Fibroblast of mammary gland (primary cell): ENCODE measurements around the gene TMEM132E.
"Not testable (repeated sequence)": the region's sequence is repeated elsewhere in the genome, so short reads cannot be mapped to it uniquely, and the experiment has no call there.

Experiments
- DNase-seq: peaks from one replicate; pipeline ENCODE4 v3.0.0-alpha.2; 2010; ENCODE audit warnings: low read depth
- H3K4me3 ChIP-seq: 2 replicates; pipeline ENCODE4 v1.5.1; 2011; ENCODE audit warnings: low read depth, mild to moderate bottlenecking, low read length, moderate library complexity; ENCODE audit not compliant: control insufficient read depth
- CTCF ChIP-seq: conservative IDR thresholded peaks from 2 replicates; pipeline ENCODE4 v1.5.1; 2011; ENCODE audit warnings: low read depth, low read length, inconsistent platforms; ENCODE audit not compliant: control insufficient read depth, insufficient read depth

TMEM132E gene

DNA sequence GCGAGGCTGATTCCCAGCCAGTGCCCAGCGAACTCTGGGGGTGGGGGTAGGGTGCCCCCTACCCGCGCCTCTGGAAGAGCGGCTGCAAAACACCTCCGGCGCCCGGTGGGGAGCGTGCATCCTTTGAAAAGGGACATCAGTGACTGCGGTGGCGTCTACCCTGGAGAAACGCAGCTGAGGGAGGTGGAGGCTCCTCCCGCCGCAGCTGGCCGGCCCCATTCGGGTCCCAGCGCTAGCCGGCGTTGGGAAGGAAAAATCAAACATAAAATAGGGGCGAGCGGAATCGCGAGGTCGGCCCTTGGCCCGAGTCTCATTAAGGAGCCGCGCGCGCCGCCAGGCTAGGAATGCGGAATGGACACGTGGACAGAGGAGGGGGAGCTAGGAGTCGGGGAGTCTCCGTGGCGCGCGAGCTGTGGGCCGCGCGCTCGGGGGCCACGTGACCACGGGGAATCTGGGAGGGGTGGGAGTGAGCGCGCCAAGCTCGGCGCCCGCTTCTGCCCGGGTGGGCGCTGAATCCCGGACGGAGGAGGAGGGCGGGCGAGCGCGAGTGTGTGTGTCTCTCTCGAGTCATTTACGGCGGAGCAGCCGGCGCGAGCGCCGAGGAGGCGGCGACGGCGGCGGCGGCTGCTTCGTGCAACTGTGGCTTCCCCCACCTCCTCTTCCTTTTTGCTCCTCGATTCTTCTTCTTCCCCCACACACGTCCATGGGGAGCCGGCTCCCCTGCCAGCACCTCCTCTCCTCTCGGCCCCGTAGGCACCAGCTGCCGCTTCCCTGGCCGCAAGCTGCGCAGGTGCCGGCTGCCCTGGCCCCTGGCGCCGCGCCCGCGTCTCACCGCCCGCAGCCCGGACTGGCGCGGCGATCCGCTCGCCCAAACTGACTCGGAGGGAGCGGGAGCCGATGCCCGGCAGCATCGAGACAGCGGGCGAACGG lies at the start of gene TMEM132E:
Gene TMEM132E (plus strand): TSS at position 566 of the 930 bp plus-strand sequence. CDS start 1,495 bp downstream, outside the sequence.
- TF ChIP-seq CTCF, result no peak
- peak within 1 kb of the TSS; percentile 0 for H3K4me3 ChIP-seq
- DNase-seq, result no peak

DNA sequence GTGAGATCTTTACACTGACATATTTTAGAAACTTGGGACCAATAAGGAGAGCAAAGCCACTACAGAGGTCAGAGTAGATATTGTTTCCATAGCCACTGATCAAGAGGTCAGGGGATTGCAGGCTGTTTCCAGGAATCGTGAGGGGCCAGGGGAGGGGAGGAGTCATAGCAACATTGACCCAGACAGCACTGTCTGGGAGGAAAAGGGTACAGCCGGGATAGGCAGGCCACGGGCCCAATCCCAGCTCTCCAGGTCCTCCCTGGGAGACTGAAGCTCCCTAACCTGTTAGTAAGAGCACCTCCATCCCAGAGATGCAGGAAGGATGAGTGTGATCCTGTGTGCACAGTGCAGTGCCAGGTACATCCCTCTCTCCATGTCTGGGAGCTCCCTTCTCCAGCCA lies 48.5 kb upstream of the TMEM132E start:
- no peak overlapping the region for H3K4me3 ChIP-seq
- DNase-seq, result no peak
- no peak for TF ChIP-seq CTCF

DNA sequence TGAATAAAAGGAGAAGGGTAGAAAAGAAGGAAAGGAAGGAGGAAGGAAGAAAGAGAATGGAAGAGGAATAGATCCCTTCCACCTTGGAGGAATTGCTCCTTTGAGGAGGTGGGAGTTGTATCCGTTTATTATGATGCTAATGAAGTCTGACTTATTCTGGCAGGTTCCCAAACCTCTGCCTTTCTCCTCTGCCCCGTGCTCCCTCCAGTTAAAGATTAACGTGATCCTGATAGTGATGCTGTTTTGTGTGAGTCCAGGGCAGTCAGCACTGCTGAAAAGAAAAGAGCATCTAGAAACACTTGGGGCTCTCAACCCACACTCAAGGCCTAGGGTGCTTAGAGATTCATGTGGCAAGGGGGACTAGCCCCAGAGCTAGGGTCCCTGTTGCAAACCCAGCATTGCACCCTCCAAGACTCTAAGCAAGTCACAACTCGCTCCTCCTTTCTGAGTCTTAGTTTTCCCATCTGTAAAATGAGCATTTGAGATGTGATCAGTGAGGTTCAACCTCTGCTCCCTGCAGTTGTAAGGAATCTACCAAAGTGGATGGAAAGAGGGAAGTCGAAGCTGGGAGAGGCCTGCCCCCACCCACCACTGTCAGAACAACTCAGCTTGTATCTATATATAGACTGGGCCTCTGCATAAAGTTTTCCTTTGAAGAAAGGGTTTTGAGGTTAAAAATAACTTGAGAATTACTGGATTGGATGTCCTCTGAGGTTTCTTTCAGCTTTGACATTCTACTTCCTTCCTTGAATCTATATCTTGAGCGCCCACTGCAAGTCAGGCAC lies 46.9 kb upstream of the TMEM132E start:
- DNase-seq, result no peak
- no peak for TF ChIP-seq CTCF
- no peak overlapping the region for H3K4me3 ChIP-seq

DNA sequence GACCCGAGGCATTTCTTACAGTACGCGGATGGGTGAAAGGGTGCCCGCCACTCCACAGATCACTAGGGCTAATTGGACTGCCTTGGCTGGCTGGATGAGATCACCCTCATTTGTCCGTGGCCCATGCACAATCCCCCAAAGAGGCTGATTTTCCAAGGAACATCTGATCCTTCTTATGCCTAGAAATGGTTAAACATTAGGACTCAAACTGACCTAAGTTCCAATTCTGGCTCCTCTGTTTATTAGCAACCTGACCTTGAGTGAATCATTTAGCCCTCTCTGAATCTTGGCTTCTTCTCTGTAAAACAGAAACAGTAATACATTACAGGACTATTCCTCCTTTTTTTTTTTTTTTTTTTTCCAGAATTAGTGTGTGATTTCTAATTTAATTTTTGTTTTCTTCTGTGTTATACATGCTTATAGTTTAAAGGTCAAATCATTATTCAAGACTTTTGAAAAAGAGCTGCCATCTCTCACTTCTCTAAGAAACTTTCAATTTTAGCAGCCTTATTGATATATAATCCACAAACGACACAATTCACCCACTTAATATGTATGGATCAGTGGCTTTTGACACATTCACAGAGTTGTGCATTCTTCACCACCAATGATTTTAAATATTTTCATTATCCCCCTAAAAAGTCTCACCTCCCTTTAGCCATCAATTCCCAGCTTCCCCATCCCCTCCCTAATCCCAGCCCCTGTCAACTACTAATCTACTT lies 45.4 kb upstream of the TMEM132E start:
- TF ChIP-seq CTCF, result no peak
- DNase-seq, result peak; percentile 27
- H3K4me3 ChIP-seq, result no peak overlapping the region

GRCh38 chr17:34537445-34537844 lies 41.9 kb upstream of the TMEM132E start:
- no peak for TF ChIP-seq CTCF

GRCh38 chr17:34538582-34538981 lies 40.8 kb upstream of the TMEM132E start:
- not testable (repeated sequence) for H3K4me3 ChIP-seq, DNase-seq

More at GRCh38 chr17:34537445-34537844, 41.9 kb upstream of the TMEM132E start:
- DNase-seq, result no peak
- H3K4me3 ChIP-seq, result no peak overlapping the region
